ENCODE data around the gene TNS1.

GRCh38 chr2:217790681-217791392 lies 212.0 kb downstream of the TNS1 start:
- TF ChIP-seq CTCF (IDR thresholded peaks at IDR 0.05 in 2 of 3, conservative IDR thresholded peaks at IDR 0.05 in 1 of 3; ENCODE audit: control insufficient read depth in 2 of 3, extremely low read depth in 1 of 3, insufficient read depth in 1 of 3, low read depth in 3 of 3, low read length in 3 of 3): no peak
- no peak for TF ChIP-seq POLR2A (IDR thresholded peaks at IDR 0.05; ENCODE audit: low read depth, low read length)
- TF ChIP-seq IKZF2 (IDR thresholded peaks at IDR 0.05): no peak
- TF ChIP-seq USF1 (IDR thresholded peaks at IDR 0.05; ENCODE audit: borderline replicate concordance, extremely low read length, insufficient read depth, low read depth, low read length): no peak
- TF ChIP-seq STAT1 (conservative IDR thresholded peaks at IDR 0.05): no peak
